Fibroblast of mammary gland (primary cell): ENCODE data around the gene KLF13.

Experiments
- DNase-seq: peaks from one replicate; pipeline ENCODE4 v3.0.0-alpha.2; 2010; ENCODE audit warnings: low read depth
- H3K4me3 ChIP-seq: 2 replicates; pipeline ENCODE4 v1.5.1; 2011; ENCODE audit warnings: low read depth, mild to moderate bottlenecking, low read length, moderate library complexity; ENCODE audit not compliant: control insufficient read depth
- TF ChIP-seq, protein P1 (sequence below): conservative IDR thresholded peaks from 2 replicates; pipeline ENCODE4 v1.5.1; 2011; ENCODE audit warnings: low read depth, low read length, inconsistent platforms; ENCODE audit not compliant: control insufficient read depth, insufficient read depth

KLF13 gene

DNA sequence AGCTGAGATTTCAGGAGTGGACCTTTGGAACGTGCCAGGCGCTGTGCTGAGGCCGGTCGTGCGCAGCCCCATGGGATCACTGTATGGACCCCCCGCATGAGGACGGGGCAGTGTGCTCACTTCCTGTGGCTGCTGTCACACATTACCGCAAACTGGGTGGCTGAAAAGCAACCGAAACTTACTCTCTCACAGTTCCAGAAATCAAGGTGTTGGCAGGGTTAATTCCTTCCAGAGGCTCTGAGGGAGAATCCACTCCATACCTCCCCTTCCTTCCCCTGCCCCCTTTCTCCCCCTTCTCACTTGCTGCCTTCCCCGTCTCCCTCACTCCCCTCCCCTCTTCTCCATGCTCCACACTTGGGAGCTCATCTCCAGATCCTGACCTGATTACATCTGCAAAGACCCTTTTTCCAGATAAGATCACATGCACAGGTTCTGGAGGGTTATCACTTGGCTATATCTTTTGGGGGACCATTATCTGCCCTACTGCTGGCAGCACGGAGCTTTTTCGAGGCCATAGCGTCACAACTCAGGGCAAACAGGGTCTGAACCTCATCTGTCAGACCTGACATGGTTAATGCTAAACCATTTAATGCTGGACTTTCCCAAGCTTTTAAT is 41.2 kb downstream of the KLF13 start:
- no peak for DNase-seq
- TF ChIP-seq, protein P1, sequence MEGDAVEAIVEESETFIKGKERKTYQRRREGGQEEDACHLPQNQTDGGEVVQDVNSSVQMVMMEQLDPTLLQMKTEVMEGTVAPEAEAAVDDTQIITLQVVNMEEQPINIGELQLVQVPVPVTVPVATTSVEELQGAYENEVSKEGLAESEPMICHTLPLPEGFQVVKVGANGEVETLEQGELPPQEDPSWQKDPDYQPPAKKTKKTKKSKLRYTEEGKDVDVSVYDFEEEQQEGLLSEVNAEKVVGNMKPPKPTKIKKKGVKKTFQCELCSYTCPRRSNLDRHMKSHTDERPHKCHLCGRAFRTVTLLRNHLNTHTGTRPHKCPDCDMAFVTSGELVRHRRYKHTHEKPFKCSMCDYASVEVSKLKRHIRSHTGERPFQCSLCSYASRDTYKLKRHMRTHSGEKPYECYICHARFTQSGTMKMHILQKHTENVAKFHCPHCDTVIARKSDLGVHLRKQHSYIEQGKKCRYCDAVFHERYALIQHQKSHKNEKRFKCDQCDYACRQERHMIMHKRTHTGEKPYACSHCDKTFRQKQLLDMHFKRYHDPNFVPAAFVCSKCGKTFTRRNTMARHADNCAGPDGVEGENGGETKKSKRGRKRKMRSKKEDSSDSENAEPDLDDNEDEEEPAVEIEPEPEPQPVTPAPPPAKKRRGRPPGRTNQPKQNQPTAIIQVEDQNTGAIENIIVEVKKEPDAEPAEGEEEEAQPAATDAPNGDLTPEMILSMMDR = no peak
- H3K4me3 ChIP-seq = no peak overlapping the region

DNA sequence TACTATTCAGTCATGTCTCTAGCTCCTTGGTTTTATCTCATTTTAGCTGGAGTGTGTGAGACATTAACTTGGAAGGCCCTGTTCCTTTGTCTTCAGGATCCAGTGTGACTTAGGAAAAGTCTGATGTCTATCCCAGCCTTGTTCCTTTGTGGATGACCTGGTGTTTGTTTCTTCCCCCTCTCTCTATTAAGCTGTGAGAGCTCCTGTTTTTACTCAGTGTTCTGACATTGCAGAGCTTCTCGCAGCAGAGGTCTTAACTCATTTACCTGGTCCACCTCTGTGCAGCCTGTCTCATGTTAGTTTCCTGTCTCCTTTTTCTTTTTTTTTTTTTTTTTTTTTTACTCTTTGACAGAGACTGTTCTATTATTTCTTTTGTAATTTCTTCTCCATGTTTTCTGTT is 43.1 kb downstream of the KLF13 start:
- H3K4me3 ChIP-seq = no peak overlapping the region
- DNase-seq = no peak
- TF ChIP-seq, protein P1 = no peak

DNA sequence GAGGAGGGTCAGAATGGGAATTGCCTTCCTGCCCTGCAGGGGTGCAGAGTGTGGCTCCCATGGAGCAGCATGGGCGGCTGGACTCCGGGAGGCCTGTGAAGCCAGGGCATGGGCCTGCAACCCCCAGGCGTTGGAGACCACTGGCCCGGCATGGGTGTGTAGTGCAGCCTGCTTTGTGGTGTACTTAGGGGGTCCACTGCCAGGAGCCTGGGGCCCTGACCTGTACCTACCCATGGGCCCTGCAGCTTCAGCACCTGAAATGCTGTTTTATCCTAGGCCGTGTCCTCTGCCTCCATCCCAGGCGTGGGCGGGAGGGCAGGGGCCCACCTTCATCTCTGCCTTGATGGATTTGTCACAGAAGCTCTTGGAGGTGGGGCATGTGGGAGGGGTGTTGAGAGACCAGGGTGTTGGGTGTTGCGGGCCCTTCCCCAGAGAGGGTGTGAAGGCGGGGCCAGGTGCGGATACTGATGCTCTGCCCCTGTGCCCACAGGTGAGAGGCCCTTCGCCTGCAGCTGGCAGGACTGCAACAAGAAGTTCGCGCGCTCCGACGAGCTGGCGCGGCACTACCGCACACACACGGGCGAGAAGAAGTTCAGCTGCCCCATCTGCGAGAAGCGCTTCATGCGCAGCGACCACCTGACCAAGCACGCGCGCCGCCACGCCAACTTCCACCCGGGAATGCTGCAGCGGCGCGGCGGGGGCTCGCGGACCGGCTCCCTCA is 45.0 kb downstream of the KLF13 start:
- no peak for DNase-seq
- TF ChIP-seq, protein P1 = no peak
- H3K4me3 ChIP-seq = no peak overlapping the region

DNA sequence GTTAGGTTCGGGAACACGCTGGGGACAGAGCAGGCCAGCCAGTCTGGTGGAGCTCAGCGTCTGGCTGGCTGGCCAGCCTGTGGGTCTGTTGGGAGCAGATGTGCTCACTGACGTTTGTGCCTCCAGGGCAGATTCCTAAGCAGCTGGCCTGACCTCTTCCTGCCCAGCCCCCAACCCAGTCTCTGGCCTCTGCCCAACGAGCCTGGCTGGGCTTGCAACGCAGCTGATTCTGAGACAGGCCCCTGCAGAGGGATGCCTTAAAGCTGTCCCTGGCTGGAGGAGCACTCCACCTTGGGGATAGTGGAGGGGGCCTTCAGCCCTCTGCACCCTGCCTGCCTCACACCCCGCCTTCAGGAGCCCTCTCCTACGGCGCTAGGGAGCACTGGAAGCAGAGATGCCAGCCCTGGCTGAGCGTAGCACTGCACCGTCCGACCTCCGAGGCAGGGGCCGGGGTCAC is 46.0 kb downstream of the KLF13 start:
- TF ChIP-seq, protein P1 = no peak
- DNase-seq = peak; percentile 86
- H3K4me3 ChIP-seq = no peak overlapping the region

GRCh38 chr15:31373096-31373865 is 46.6 kb downstream of the KLF13 start:
- DNase-seq = no peak
- TF ChIP-seq, protein P1 = no peak
- no peak overlapping the region for H3K4me3 ChIP-seq

GRCh38 chr15:31373970-31374369 is 47.3 kb downstream of the KLF13 start:
- no peak for DNase-seq
- H3K4me3 ChIP-seq = no peak overlapping the region
- TF ChIP-seq, protein P1 = no peak
